ENCODE results near the gene REC114.
"Not testable (repeated sequence)": the region's sequence is repeated elsewhere in the genome, so short reads cannot be mapped to it uniquely, and the experiment has no call there.

GRCh38 chr15:73548925-73549324, 106.0 kb downstream of the REC114 start:
- TF ChIP-seq CTCF (conservative IDR thresholded peaks at IDR 0.05; ENCODE audit: low read depth in 2 of 2); EZH2 (IDR thresholded peaks at IDR 0.05; ENCODE audit: low read depth, unreplicated experiment); POLR2AphosphoS5 (IDR thresholded peaks at IDR 0.05; ENCODE audit: low read depth); JUNB (IDR thresholded peaks at IDR 0.05; ENCODE audit: unreplicated experiment); CREB1 (CRISPR knock-in tag; IDR thresholded peaks at IDR 0.05; ENCODE audit: low read depth); STAT1 (IDR thresholded peaks at IDR 0.05; ENCODE audit: unreplicated experiment); REST (IDR thresholded peaks at IDR 0.05; ENCODE audit: unreplicated experiment); EZH2phosphoT487 (IDR thresholded peaks at IDR 0.05; ENCODE audit: unreplicated experiment); ZNF331 (CRISPR knock-in tag; IDR thresholded peaks at IDR 0.05; ENCODE audit: low read depth); NANOG (IDR thresholded peaks at IDR 0.05; ENCODE audit: borderline replicate concordance); ETS1 (IDR thresholded peaks at IDR 0.05): not testable (repeated sequence)
